ENCODE results near the gene CLTB. TPM values are rescaled to one million over a fixed set of nuclear protein-coding genes. Genes with fewer than 3 reads are reported as not detected.

CLTB gene
- total and polyA plus RNA-seq, 4 donors, result 14.2 to 49.4 (median 38.6) TPM

DNA sequence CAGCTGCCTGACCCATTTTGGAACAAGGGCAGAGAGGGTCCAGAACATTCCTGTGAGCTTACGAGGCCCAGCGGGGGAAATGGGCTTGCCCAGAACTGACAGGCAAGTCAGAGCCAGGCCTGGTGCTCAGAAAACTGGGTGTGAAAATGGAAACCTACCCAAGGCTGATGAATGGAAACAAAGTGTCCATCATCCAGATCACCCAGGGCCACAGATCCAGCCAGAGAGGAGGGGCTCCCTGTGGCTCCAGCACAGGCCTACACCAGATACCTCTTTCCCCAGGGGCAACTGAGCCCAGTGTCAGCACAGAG, 3.1 kb downstream of the CLTB start:
- H3K4me1 ChIP-seq (ENCODE audit: control insufficient read depth in 4 of 4, insufficient read depth in 4 of 4, low read length in 3 of 4), result peaks cover 4 to 19% (median 11%) of the 10 kb centered on the region in 4 donors
- no peak overlapping the region for H3K9ac ChIP-seq (ENCODE audit: low read depth in 1 of 2, low read length in 2 of 2)
- no peaks in the 10 kb centered on the region for H3K27me3 ChIP-seq (ENCODE audit: control insufficient read depth in 4 of 4, insufficient read depth in 4 of 4, low read length in 3 of 4)
- WGBS, result 90% methylated on average over 2 of the region's 2 CpGs
- no peak overlapping the region for H3K4me3 ChIP-seq (ENCODE audit: low read depth in 1 of 3, low read length in 3 of 3)
- TF ChIP-seq RAD21 (IDR thresholded peaks at IDR 0.05), result no peak
- TF ChIP-seq RXRA (IDR thresholded peaks at IDR 0.05), result no peak
- no peak for TF ChIP-seq SP1 (IDR thresholded peaks at IDR 0.05)
- no peak for TF ChIP-seq FOXA2 (IDR thresholded peaks at IDR 0.05)
- no peak for TF ChIP-seq REST (IDR thresholded peaks at IDR 0.05)
- TF ChIP-seq, protein P1, sequence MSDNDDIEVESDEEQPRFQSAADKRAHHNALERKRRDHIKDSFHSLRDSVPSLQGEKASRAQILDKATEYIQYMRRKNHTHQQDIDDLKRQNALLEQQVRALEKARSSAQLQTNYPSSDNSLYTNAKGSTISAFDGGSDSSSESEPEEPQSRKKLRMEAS (IDR thresholded peaks at IDR 0.05), result no peak
- TF ChIP-seq FOXA1 (IDR thresholded peaks at IDR 0.05), result no peak
- no peaks in the 10 kb centered on the region for H3K9me3 ChIP-seq (ENCODE audit: control insufficient read depth in 4 of 4, low read length in 3 of 4)
- no peak for DNase-seq (ENCODE audit: low spot score)
- no peak overlapping the region for H3K27ac ChIP-seq (ENCODE audit: low read depth in 1 of 2, low read length in 2 of 2)
- H3K36me3 ChIP-seq (ENCODE audit: control insufficient read depth in 4 of 4, insufficient read depth in 3 of 4, low read depth in 1 of 4, low read length in 3 of 4), result peaks cover 0 to 12% (median 2%) of the 10 kb centered on the region in 4 donors

- Histone ChIP-seq H3K9me3 (ENCODE audit: control insufficient read depth in 4 of 4, low read length in 3 of 4) (no peaks in the 10 kb centered on the region), H3K27ac (ENCODE audit: low read depth in 1 of 2, low read length in 2 of 2) (no peak overlapping the region), H3K4me3 (ENCODE audit: low read depth in 1 of 3, low read length in 3 of 3) (no peak overlapping the region), H3K9ac (ENCODE audit: low read depth in 1 of 2, low read length in 2 of 2) (no peak overlapping the region), H3K36me3 (ENCODE audit: control insufficient read depth in 4 of 4, insufficient read depth in 3 of 4, low read depth in 1 of 4, low read length in 3 of 4) (peaks cover 0 to 15% (median 3%) of the 10 kb centered on the region in 4 donors), H3K27me3 (ENCODE audit: control insufficient read depth in 4 of 4, insufficient read depth in 4 of 4, low read length in 3 of 4) (no peaks in the 10 kb centered on the region), H3K4me1 (ENCODE audit: control insufficient read depth in 4 of 4, insufficient read depth in 4 of 4, low read length in 3 of 4) (peaks cover 4 to 19% (median 11%) of the 10 kb centered on the region in 4 donors)
- WGBS, result 93% methylated on average over 10 of the region's 10 CpGs
- DNase-seq (ENCODE audit: low spot score), result no peak
- no peak for TF ChIP-seq NR2F2 (IDR thresholded peaks at IDR 0.05)
- no peak for TF ChIP-seq FOXA1 (IDR thresholded peaks at IDR 0.05)
- no peak for TF ChIP-seq ZBTB33 (IDR thresholded peaks at IDR 0.05)
- TF ChIP-seq RXRA (IDR thresholded peaks at IDR 0.05), result no peak
- TF ChIP-seq, protein P2, sequence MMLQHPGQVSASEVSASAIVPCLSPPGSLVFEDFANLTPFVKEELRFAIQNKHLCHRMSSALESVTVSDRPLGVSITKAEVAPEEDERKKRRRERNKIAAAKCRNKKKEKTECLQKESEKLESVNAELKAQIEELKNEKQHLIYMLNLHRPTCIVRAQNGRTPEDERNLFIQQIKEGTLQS (IDR thresholded peaks at IDR 0.05), result no peak
- TF ChIP-seq JUND (IDR thresholded peaks at IDR 0.05), result no peak
- no peak for TF ChIP-seq EGR1 (IDR thresholded peaks at IDR 0.05; ENCODE audit: low read depth in 2 of 2)
- TF ChIP-seq HNF4A (conservative IDR thresholded peaks at IDR 0.05), result no peak
- no peak for TF ChIP-seq TAF1 (conservative IDR thresholded peaks at IDR 0.05)
- no peak for TF ChIP-seq HNF4G (IDR thresholded peaks at IDR 0.05)
- no peak for TF ChIP-seq FOXA2 (IDR thresholded peaks at IDR 0.05)
Measured at GRCh38 chr5:176412517-176413254, 3.7 kb downstream of the CLTB start.

Data from liver (tissue), 9 donors.